Esophagus (tissue), 2 donors: ENCODE results near the gene SLCO2A1. TPM values are rescaled to one million over a fixed set of nuclear protein-coding genes. Genes with fewer than 3 reads are reported as not detected.
A peak's percentile ranks its signal among the peaks of the same experiment; 100 is the strongest.
"Not testable (repeated sequence)": the region's sequence is repeated elsewhere in the genome, so short reads cannot be mapped to it uniquely, and the experiment has no call there.

Experiments
- H3K27ac ChIP-seq, 2 donors: one replicate each; pipeline ENCODE4 v1.5.1; 2013; ENCODE audit warnings: low read depth in 2 of 2, mild to moderate bottlenecking in 2 of 2, inconsistent platforms in 1 of 2, low read length in 1 of 2, moderate library complexity in 1 of 2
- H3K27me3 ChIP-seq, 2 donors: one replicate each; pipeline ENCODE4 v1.6.1; 2013; ENCODE audit warnings: low read length in 2 of 2, control low read depth in 1 of 2, mild to moderate bottlenecking in 1 of 2; ENCODE audit not compliant: insufficient read depth in 2 of 2, control insufficient read depth in 1 of 2
- H3K36me3 ChIP-seq, 2 donors: one replicate each; pipeline ENCODE4 v1.6.1; 2013; ENCODE audit warnings: low read length in 1 of 2; ENCODE audit not compliant: control insufficient read depth in 2 of 2, insufficient read depth in 2 of 2
- H3K4me1 ChIP-seq, 2 donors: one replicate each; pipeline ENCODE4 v1.6.1; 2013; ENCODE audit warnings: low read length in 1 of 2; ENCODE audit not compliant: control insufficient read depth in 2 of 2, insufficient read depth in 2 of 2
- H3K4me3 ChIP-seq, 2 donors: one replicate each; pipeline ENCODE4 v1.5.1; 2013; ENCODE audit warnings: low read length in 2 of 2, mild to moderate bottlenecking in 2 of 2, low read depth in 1 of 2, moderate library complexity in 1 of 2
- H3K9me3 ChIP-seq, 2 donors: one replicate each; pipeline ENCODE4 v1.6.1; 2013; ENCODE audit warnings: mild to moderate bottlenecking in 2 of 2, low read depth in 1 of 2, low read length in 1 of 2, moderate library complexity in 1 of 2; ENCODE audit not compliant: control insufficient read depth in 2 of 2, insufficient read depth in 1 of 2
- WGBS, 2 donors: extraction: QIAGEN DNeasy Blood & Tissue Kit; methylation state at CpG; one replicate each; pipeline ENCODE4 v1.1.7; 2013; 5-methylcytosine and 5-hydroxymethylcytosine counted together
- polyA plus RNA-seq, 2 donors: library from polyadenylated mRNA; stranded (reverse); fragments of 200-250 nt; gene quantifications; one replicate each; pipeline ENCODE4 v1.2.3, GENCODE V29; 2013
- donor health status: healthy with polysubstance abuse.
- donor health status: Bipolar disorder and iron deficiency.

Gene SLCO2A1
- polyA plus RNA-seq, 2 donors = 4.9 to 6.2 TPM

GRCh38 chr3:134073583-134073945 lies 43.8 kb upstream of the SLCO2A1 start:
- WGBS, 2 donors = 94 to 97% methylated on average over 4 of the region's 4 CpGs
- H3K4me3 ChIP-seq = no peak overlapping the region
- no peaks in the 10 kb centered on the region for H3K4me1 ChIP-seq
- no peaks in the 10 kb centered on the region for H3K27me3 ChIP-seq
- no peak overlapping the region for H3K27ac ChIP-seq
- no peaks in the 10 kb centered on the region for H3K9me3 ChIP-seq
- no peaks in the 10 kb centered on the region for H3K36me3 ChIP-seq

GRCh38 chr3:134072881-134073582 lies 43.3 kb upstream of the SLCO2A1 start:
- 92 to 94% methylated on average over 15 of the region's 15 CpGs for WGBS, 2 donors

GRCh38 chr3:134070281-134070680 lies 40.6 kb upstream of the SLCO2A1 start:
- H3K9me3 ChIP-seq, H3K36me3 ChIP-seq, H3K4me1 ChIP-seq, H3K4me3 ChIP-seq, H3K27me3 ChIP-seq, H3K27ac ChIP-seq: not testable (repeated sequence)
- WGBS, 2 donors = 87 to 93% methylated on average over 19 to 25 of the region's 25 CpGs

More at GRCh38 chr3:134072881-134073582, 43.3 kb upstream of the SLCO2A1 start:
- H3K27me3 ChIP-seq = no peaks in the 10 kb centered on the region
- H3K4me3 ChIP-seq = no peak overlapping the region
- H3K9me3 ChIP-seq = no peaks in the 10 kb centered on the region
- H3K36me3 ChIP-seq = no peaks in the 10 kb centered on the region
- H3K4me1 ChIP-seq = no peaks in the 10 kb centered on the region
- no peak overlapping the region for H3K27ac ChIP-seq

- Histone ChIP-seq H3K27me3 (no peaks in the 10 kb centered on the region), H3K9me3 (no peaks in the 10 kb centered on the region), H3K36me3 (no peaks in the 10 kb centered on the region), H3K4me1 (peaks cover 0 to 5% of the 10 kb centered on the region in 2 donors), H3K4me3 (no peak overlapping the region), H3K27ac (no peak overlapping the region)
- WGBS, 2 donors = 92 to 95% methylated on average over 7 of the region's 7 CpGs
These were observed 38.7 kb upstream of the SLCO2A1 start for GRCh38 chr3:134068429-134068828.

- WGBS, 2 donors = 78 to 84% methylated on average over 14 of the region's 14 CpGs
- H3K36me3 ChIP-seq = no peaks in the 10 kb centered on the region
- H3K27ac ChIP-seq = no peak overlapping the region
- no peak overlapping the region for H3K4me3 ChIP-seq
- peaks cover 0 to 5% of the 10 kb centered on the region in 2 donors for H3K4me1 ChIP-seq
- H3K27me3 ChIP-seq = no peaks in the 10 kb centered on the region
- H3K9me3 ChIP-seq = no peaks in the 10 kb centered on the region
These were observed 37.9 kb upstream of the SLCO2A1 start for GRCh38 chr3:134067531-134068161.

GRCh38 chr3:134066651-134067530 lies 37.2 kb upstream of the SLCO2A1 start:
- H3K27ac ChIP-seq = peak overlapping the region in 1 of 2 donors; percentile 20
- no peaks in the 10 kb centered on the region for H3K36me3 ChIP-seq
- peaks cover 0 to 5% of the 10 kb centered on the region in 2 donors for H3K4me1 ChIP-seq
- H3K9me3 ChIP-seq = no peaks in the 10 kb centered on the region
- 60 to 64% methylated on average over 8 of the region's 8 CpGs for WGBS, 2 donors
- H3K27me3 ChIP-seq = no peaks in the 10 kb centered on the region
- no peak overlapping the region for H3K4me3 ChIP-seq

- H3K27ac ChIP-seq = peak overlapping the region in 1 of 2 donors; percentile 20
These were observed 36.4 kb upstream of the SLCO2A1 start for GRCh38 chr3:134066158-134066541.

GRCh38 chr3:134065252-134066157 lies 35.8 kb upstream of the SLCO2A1 start:
- no peaks in the 10 kb centered on the region for H3K27me3 ChIP-seq
- no peak overlapping the region for H3K4me3 ChIP-seq
- no peaks in the 10 kb centered on the region for H3K9me3 ChIP-seq
- H3K4me1 ChIP-seq = peaks cover 0 to 5% of the 10 kb centered on the region in 2 donors
- WGBS, 2 donors = 73 to 78% methylated on average over 9 of the region's 9 CpGs
- H3K27ac ChIP-seq = no peak overlapping the region
- no peaks in the 10 kb centered on the region for H3K36me3 ChIP-seq

More at GRCh38 chr3:134066158-134066541, 36.4 kb upstream of the SLCO2A1 start:
- Histone ChIP-seq H3K36me3 (no peaks in the 10 kb centered on the region), H3K27me3 (no peaks in the 10 kb centered on the region), H3K4me3 (no peak overlapping the region), H3K4me1 (peaks cover 0 to 5% of the 10 kb centered on the region in 2 donors), H3K9me3 (no peaks in the 10 kb centered on the region)
- 80 to 83% methylated on average over 7 of the region's 7 CpGs for WGBS, 2 donors

GRCh38 chr3:134064081-134064480 lies 34.4 kb upstream of the SLCO2A1 start:
- Histone ChIP-seq H3K4me1 (peaks cover 0 to 5% of the 10 kb centered on the region in 2 donors), H3K4me3 (no peak overlapping the region), H3K9me3 (no peaks in the 10 kb centered on the region), H3K27ac (no peak overlapping the region), H3K36me3 (no peaks in the 10 kb centered on the region), H3K27me3 (no peaks in the 10 kb centered on the region)
- 85 to 88% methylated on average over 2 of the region's 2 CpGs for WGBS, 2 donors
